B cell (primary cell): Measurements from ENCODE around the gene NOD2. TPM values are rescaled to one million over a fixed set of nuclear protein-coding genes. Genes with fewer than 3 reads are reported as not detected.

ENCODE experiments used
- ATAC-seq: fragments of 200-7000 bp; cut with Tn5 transposase; one replicate; pipeline ENCODE4 v1.10.0; 2021; ENCODE audit warnings: low read depth, mild to moderate bottlenecking, moderate number of reproducible peaks, moderate library complexity
- CTCF ChIA-PET: fragments of 350-600 bp; sonication (Branson Sonifier 250); formaldehyde crosslinking; loops from one replicate; lab custom pipeline; 2021; ENCODE audit warnings: antibody characterized with exemption, inconsistent platforms; lab: Charles Lee
- POLR2A ChIA-PET: fragments of 350-600 bp; sonication (Branson Sonifier 250); formaldehyde crosslinking; loops from one replicate; lab custom pipeline; 2021; ENCODE audit warnings: antibody characterized with exemption; lab: Charles Lee
- DNase-seq: peaks from one replicate; pipeline ENCODE4 v3.0.0; 2013
- H2AFZ ChIP-seq: 2 replicates; pipeline ENCODE4 v1.6.1; 2012; ENCODE audit warnings: mild to moderate bottlenecking, low read depth, low read length; ENCODE audit not compliant: insufficient read depth, poor library complexity, severe bottlenecking
- H3K27ac ChIP-seq, 2 donors: 1 replicate in 1 of 2; 2 replicates in 1 of 2; pipeline ENCODE4 v1.5.1; 2012 to 2013; ENCODE audit warnings: low read length in 2 of 2, mild to moderate bottlenecking in 2 of 2, moderate library complexity in 1 of 2
- H3K27me3 ChIP-seq, 4 experiments: fragments of 200-600 bp in 1 of 4; sonication (generic) in 1 of 4; replicated peaks in 1 of 4; 1 replicate in 2 of 4; 2 replicates in 2 of 4; pipeline versions ENCODE4 v1.6.1 to v1.7.0; 2013 to 2016; ENCODE audit warnings: low read length in 3 of 4, mild to moderate bottlenecking in 2 of 4, mixed read lengths in 1 of 4, moderate library complexity in 1 of 4; ENCODE audit not compliant: insufficient read depth in 4 of 4, control insufficient read depth in 3 of 4; ENCODE audit errors: control extremely low read depth in 1 of 4
- H3K36me3 ChIP-seq, 2 experiments: replicated peaks in 1 of 2; 1 replicate in 1 of 2; 2 replicates in 1 of 2; pipeline versions ENCODE4 v1.6.1 to v1.7.1; 2013; ENCODE audit warnings: low read length in 1 of 2; ENCODE audit not compliant: insufficient read depth in 2 of 2, control insufficient read depth in 1 of 2; ENCODE audit errors: control extremely low read depth in 1 of 2, extremely low read depth in 1 of 2
- H3K4me1 ChIP-seq, 2 donors: fragments of 200-600 bp in 1 of 2; sonication (generic) in 1 of 2; 1 replicate in 1 of 2; 2 replicates in 1 of 2; pipeline versions ENCODE4 v1.5.1 to v1.6.1; 2013 to 2017; ENCODE audit warnings: low read length in 2 of 2; ENCODE audit not compliant: control insufficient read depth in 2 of 2, insufficient read depth in 2 of 2
- H3K4me2 ChIP-seq: replicated peaks from 2 replicates; pipeline ENCODE3; 2012; ENCODE audit warnings: mild to moderate bottlenecking, low read depth, low read length; ENCODE audit not compliant: poor library complexity, severe bottlenecking
- H3K4me3 ChIP-seq, 5 experiments: fragments of 200-600 bp in 1 of 5; sonication (generic) in 1 of 5; 1 replicate in 3 of 5; 2 replicates in 2 of 5; pipeline versions ENCODE4 v1.5.1 to v1.7.0; 2011 to 2016; ENCODE audit warnings: low read length in 4 of 5, mild to moderate bottlenecking in 4 of 5, low read depth in 2 of 5, control low read depth in 1 of 5, moderate library complexity in 1 of 5; ENCODE audit not compliant: insufficient read depth in 1 of 5; ENCODE audit errors: control extremely low read depth in 1 of 5, extremely low read depth in 1 of 5
- H3K79me2 ChIP-seq: fragments of 200-600 bp; sonication (generic); one replicate; pipeline ENCODE4 v1.6.0; 2016; ENCODE audit warnings: low read length; ENCODE audit not compliant: control insufficient read depth, insufficient read depth
- H3K9ac ChIP-seq: fragments of 200-600 bp; sonication (generic); 2 replicates; pipeline ENCODE4 v1.6.1; 2017; ENCODE audit warnings: mild to moderate bottlenecking, low read length, moderate library complexity
- H3K9me3 ChIP-seq, 3 donors: one replicate each; pipeline versions ENCODE4 v1.6.1 to v1.7.1; 2013; ENCODE audit warnings: low read length in 2 of 3; ENCODE audit not compliant: control insufficient read depth in 2 of 3, insufficient read depth in 1 of 3; ENCODE audit errors: control extremely low read depth in 1 of 3
- H4K20me1 ChIP-seq: 2 replicates; pipeline ENCODE4 v1.6.0; 2012; ENCODE audit warnings: mild to moderate bottlenecking, low read length; ENCODE audit not compliant: insufficient read depth, control insufficient read depth, poor library complexity, severe bottlenecking
- H3K27ac Mint-ChIP-seq: one replicate; pipeline ENCODE4 v1.8.0; 2021; ENCODE audit warnings: mixed read lengths
- H3K27me3 Mint-ChIP-seq: one replicate; pipeline ENCODE4 v1.8.0; 2021; ENCODE audit warnings: mixed read lengths
- H3K4me1 Mint-ChIP-seq: one replicate; pipeline ENCODE4 v1.8.0; 2021; ENCODE audit warnings: mixed read lengths
- H3K4me3 Mint-ChIP-seq: one replicate; pipeline ENCODE4 v1.8.0; 2021; ENCODE audit warnings: mixed read lengths
- H3K9me3 Mint-ChIP-seq: one replicate; pipeline ENCODE4 v1.8.0; 2022; ENCODE audit warnings: mixed read lengths; ENCODE audit not compliant: insufficient read depth
- EZH2 ChIP-seq: IDR thresholded peaks from 2 replicates; pipeline ENCODE4 v1.6.1; 2012; ENCODE audit warnings: borderline replicate concordance, low read depth, mild to moderate bottlenecking, moderate library complexity, low read length; ENCODE audit not compliant: insufficient read depth, poor library complexity, severe bottlenecking
- WGBS: methylation state at CpG from one replicate; pipeline ENCODE4 v1.1.5; 2013; ENCODE audit warnings: missing lambda C conversion rate; ENCODE audit not compliant: insufficient coverage; 5-methylcytosine and 5-hydroxymethylcytosine counted together
- intact Hi-C: fragments of 100-400 bp; cut with micrococcal nuclease; formaldehyde crosslinking; loops from one replicate; pipeline ENCODE4 v1.10.0; 2022
- polyA plus RNA-seq: library from polyadenylated mRNA; depleted of rRNA; stranded (reverse); fragments of >200 nt; gene quantifications from 2 replicates; pipeline ENCODE4 v1.2.3, GENCODE V29; 2012
- total RNA-seq, 2 donors: library from RNA; stranded (reverse); fragments of 120-200 nt in 1 of 2; gene quantifications; 1 replicate in 1 of 2; 2 replicates in 1 of 2; pipeline versions ENCODE4 v1.2.3 to v1.2.4, GENCODE V29; 2013 to 2022
- TF ChIP-seq, protein P1 (sequence below): fragments of 200-600 bp; IDR thresholded peaks from one replicate; pipeline ENCODE4 v1.8.0; 2022; ENCODE audit warnings: antibody characterized with exemption, mild to moderate bottlenecking

The NOD2 gene
- total and polyA plus RNA-seq, 2 donors (not counting 1 experiment from before 2014, with no cell fraction given) = 1.2 to 1.8 TPM

DNA sequence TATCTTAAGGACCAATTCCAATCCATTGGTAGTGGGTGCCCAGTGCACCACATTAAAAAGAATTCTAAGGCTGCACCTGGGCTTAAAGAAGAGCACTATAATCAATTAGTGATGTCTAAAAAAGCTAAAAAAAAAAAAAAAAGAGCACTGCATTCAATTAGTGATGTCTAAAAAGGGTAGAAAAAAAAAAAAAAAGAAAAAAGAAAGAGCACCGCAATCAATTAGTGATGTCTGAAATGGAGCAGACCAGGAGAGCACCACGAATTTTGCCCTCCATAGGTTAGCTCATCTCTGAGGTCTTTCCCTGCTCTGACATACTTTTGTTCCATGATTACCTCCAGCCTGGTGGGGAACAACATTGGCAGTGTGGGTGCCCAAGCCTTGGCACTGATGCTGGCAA is 29.6 kb downstream of the NOD2 start:
- no peak overlapping the region for H3K27ac Mint-ChIP-seq
- ChIA-PET CTCF (interaction anchor here (1.8 kb wide), 1 partner anchor 55 kb away, joined by 4 read pairs; no protein-coding TSS in a partner anchor), POLR2A (interaction anchor here (0.7 kb wide), 1 partner anchor 38 kb away, joined by 5 read pairs; no protein-coding TSS in a partner anchor)
- H3K27me3 ChIP-seq = no peaks in the 10 kb centered on the region
- H3K27me3 Mint-ChIP-seq = no peaks in the 10 kb centered on the region
- no peaks in the 10 kb centered on the region for H3K36me3 ChIP-seq
- ATAC-seq (no peak), DNase-seq (no peak)
- no peaks in the 10 kb centered on the region for H3K79me2 ChIP-seq
- no peak overlapping the region for H2AFZ ChIP-seq
- TF ChIP-seq, protein P1, sequence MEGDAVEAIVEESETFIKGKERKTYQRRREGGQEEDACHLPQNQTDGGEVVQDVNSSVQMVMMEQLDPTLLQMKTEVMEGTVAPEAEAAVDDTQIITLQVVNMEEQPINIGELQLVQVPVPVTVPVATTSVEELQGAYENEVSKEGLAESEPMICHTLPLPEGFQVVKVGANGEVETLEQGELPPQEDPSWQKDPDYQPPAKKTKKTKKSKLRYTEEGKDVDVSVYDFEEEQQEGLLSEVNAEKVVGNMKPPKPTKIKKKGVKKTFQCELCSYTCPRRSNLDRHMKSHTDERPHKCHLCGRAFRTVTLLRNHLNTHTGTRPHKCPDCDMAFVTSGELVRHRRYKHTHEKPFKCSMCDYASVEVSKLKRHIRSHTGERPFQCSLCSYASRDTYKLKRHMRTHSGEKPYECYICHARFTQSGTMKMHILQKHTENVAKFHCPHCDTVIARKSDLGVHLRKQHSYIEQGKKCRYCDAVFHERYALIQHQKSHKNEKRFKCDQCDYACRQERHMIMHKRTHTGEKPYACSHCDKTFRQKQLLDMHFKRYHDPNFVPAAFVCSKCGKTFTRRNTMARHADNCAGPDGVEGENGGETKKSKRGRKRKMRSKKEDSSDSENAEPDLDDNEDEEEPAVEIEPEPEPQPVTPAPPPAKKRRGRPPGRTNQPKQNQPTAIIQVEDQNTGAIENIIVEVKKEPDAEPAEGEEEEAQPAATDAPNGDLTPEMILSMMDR = no peak
- TF ChIP-seq EZH2 = no peak
- peaks cover 0 to 4% of the 10 kb centered on the region in 2 donors for H3K4me1 ChIP-seq
- H4K20me1 ChIP-seq = no peaks in the 10 kb centered on the region
- H3K9me3 Mint-ChIP-seq = peaks cover 12% of the 10 kb centered on the region
- no peak overlapping the region for H3K4me3 ChIP-seq
- peaks cover 0 to 11% (median 5%) of the 10 kb centered on the region in 3 donors for H3K9me3 ChIP-seq
- 100% methylated on average over 2 of the region's 2 CpGs for WGBS
- intact Hi-C loops = no loop called here
- H3K4me2 ChIP-seq = no peak overlapping the region
- H3K27ac ChIP-seq = no peak overlapping the region
- H3K9ac ChIP-seq = no peak overlapping the region
- H3K4me3 Mint-ChIP-seq = no peak overlapping the region
- H3K4me1 Mint-ChIP-seq = no peaks in the 10 kb centered on the region

DNA sequence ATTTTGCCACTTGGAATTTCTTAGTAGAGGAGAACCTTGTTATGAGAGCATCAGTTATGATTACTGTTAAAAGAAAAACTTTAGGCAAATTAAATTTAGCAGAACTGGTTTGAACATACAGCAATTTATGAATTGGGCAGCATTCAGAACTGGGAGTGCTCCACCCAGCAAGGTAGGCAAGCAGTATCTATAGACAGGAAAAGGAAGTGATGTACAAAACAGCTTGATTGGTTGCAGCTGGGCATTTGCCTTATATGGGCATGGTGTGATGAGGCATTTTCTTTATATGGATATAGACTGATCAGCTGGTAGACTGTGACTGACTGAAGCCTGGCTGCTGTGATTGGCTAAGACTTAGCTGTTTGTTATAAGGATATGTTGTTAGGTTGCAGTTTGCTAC is 30.9 kb downstream of the NOD2 start:
- intact Hi-C loops = no loop called here
- Histone ChIP-seq H3K4me3 (no peak overlapping the region), H3K27ac (no peak overlapping the region), H3K9me3 (peaks cover 0 to 11% (median 3%) of the 10 kb centered on the region in 3 donors), H3K27me3 (no peaks in the 10 kb centered on the region), H2AFZ (no peak overlapping the region), H3K79me2 (no peaks in the 10 kb centered on the region), H3K4me2 (no peak overlapping the region), H3K36me3 (no peaks in the 10 kb centered on the region), H3K9ac (no peak overlapping the region), H4K20me1 (no peaks in the 10 kb centered on the region), H3K4me1 (peaks cover 0 to 4% of the 10 kb centered on the region in 2 donors)
- no peak for TF ChIP-seq EZH2
- TF ChIP-seq, protein P1 = no peak
- H3K27ac Mint-ChIP-seq = peak overlapping the region; percentile 13
- H3K9me3 Mint-ChIP-seq = peaks cover 12% of the 10 kb centered on the region
- ChIA-PET POLR2A (interaction anchor here (0.6 kb wide), 1 partner anchor 111 kb away, joined by 5 read pairs; no protein-coding TSS in a partner anchor), CTCF (interaction anchor here (0.8 to 1.8 kb wide), 2 partner anchors 56 to 416 kb away, joined by 3 to 4 read pairs; no protein-coding TSS in a partner anchor)
- no peak overlapping the region for H3K4me3 Mint-ChIP-seq
- ATAC-seq (no peak), DNase-seq (no peak)
- no peaks in the 10 kb centered on the region for H3K27me3 Mint-ChIP-seq
- H3K4me1 Mint-ChIP-seq = no peaks in the 10 kb centered on the region
